Left colon (tissue), 2 donors: Measurements from ENCODE around the gene ZNF827. TPM values are rescaled to one million over a fixed set of nuclear protein-coding genes. Genes with fewer than 3 reads are reported as not detected.
A peak's percentile ranks its signal among the peaks of the same experiment; 100 is the strongest.

ENCODE experiments used
- ATAC-seq: fragments of 200-7000 bp; cut with Tn5 transposase; one replicate; pipeline ENCODE4 v1.9.1; 2020; ENCODE audit warnings: mild to moderate bottlenecking, moderate library complexity
- DNase-seq, 2 donors: peaks; one replicate each; pipeline ENCODE4 v3.0.0-alpha.2; 2020
- intact Hi-C, 2 donors: fragments of 100-400 bp; cut with DNase I in 1 of 2; cut with micrococcal nuclease in 1 of 2; formaldehyde crosslinking; loops; one replicate each; pipeline versions ENCODE4 v1.11.2 to v1.14.0; 2022; cut with DNase I, micrococcal nuclease
- total RNA-seq, 2 donors: library from RNA; stranded (reverse); fragmentation: NEBNext Ultra II Directional; extraction: Animal tissue kit (Norgen Biotek cat#: 25700); gene quantifications; one replicate each; pipeline ENCODE4 v1.2.1, GENCODE V29; 2021
- donor health status: DM: no; HTN: no; CAD: no.
- donor health status: DM: yes; HTN: yes; CAD: no.

Gene ZNF827
- total RNA-seq, 2 donors from 2014 or later = 21.0 to 29.4 TPM

DNA sequence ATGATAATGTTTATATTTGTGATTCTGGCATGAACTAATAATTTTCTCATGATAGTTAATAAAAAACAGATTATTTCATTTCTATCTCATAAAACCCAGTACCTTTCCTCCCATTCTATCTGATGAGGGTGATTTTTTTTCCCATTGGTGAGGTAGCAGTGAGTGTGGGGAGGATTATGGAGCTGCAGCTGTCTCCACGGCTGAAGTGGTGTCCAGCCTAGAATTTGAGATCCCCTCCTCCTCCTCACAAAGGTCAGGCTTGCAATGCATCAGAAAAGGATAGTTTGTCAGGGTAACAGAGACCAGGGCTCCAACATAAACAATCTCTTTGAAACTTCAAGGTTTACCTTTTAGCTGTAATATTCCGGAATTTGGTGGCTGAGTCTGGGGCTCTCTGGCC, 197.8 kb downstream of the ZNF827 start:
- intact Hi-C loops = no loop called here
- DNase-seq (no peak), ATAC-seq (no peak)

DNA sequence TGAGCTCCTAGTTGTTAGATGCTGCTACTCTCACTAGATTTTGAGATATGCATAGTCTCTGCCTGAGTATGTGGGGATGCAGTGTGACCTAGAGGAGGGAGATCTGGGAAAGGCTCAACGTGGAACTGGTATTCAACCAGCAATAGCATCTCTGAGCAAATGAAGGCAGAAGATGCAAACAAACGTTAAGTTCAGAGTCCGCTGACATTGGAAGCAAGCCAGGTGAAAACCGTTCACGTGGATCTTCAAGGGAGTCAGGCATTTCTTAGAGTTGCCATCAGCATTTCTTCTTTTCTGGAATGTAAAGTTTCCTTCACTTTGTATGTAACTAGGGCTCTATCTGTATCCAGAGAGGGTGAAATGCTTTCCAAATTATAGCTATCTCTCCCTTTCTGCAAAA, 198.8 kb downstream of the ZNF827 start:
- ATAC-seq (peak; percentile 79), DNase-seq (peak; percentile 55 to 75)
- intact Hi-C loops = no loop called here

DNA sequence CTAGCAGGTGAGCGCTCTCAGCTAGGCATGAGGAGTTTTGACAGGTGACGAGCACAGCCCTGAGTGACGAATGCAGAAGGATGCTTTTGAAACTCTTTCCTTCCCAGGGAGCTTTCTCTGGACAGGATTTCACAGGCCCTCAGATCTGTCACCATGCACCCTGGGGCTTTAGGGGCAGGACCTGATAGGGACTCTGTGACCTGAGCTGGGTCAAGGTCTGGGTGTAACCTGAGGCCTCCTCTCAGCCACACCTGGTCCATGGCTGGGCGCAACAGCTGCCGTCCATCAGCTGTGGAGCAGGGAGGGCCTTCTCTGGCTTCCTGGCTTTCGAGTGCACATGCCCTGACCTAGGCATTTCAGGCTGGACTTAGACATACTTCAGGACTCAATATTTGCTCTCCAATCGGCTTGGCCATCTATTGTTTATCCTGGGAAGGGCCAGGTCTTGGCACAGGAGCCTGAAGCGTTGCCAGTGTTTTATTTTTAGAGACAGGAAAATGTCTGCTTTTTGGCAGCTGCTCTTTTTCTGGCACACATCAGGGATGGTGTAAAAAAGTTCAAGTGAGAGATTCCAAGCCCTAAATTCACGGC, 202.3 kb downstream of the ZNF827 start:
- intact Hi-C loops = no loop called here
- ATAC-seq = peak; percentile 6
- peak; percentile 29 to 43 for DNase-seq

DNA sequence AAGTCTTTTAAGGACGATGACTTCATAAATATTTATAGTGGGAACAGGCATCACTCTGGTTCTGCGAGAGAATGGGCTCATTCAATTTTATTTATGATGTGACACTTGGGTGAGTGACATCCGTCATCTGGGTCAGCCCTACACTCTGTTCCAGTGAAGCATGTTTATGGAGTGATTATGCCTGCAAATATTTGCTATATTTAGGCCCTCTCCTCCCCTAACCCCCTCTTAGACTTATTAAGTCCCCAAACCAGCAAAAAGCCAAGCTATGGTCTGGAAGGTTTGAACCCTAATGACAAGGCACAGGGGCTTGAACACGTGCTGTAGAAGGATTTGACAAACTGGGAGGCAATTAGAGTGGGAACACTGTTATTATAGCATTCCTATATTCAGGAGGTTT, 202.8 kb downstream of the ZNF827 start:
- DNase-seq = no peak
- no peak for ATAC-seq
- intact Hi-C loops = no loop called here

DNA sequence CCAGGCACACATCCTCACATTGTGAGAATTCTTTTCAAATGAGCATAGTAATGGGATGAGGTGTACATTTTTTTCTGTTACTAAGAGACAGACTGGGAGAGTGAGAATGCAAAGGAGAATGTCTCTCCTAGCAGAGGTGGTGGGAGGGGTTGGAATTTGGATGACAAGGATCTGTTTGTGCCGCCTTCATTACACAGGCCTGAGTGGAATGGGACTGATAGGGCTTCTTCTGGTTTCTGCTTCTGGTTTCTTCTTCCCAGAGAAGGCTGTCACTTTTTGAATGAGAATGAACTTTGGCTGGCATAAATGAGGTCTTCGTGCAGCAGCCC, 203.3 kb downstream of the ZNF827 start:
- DNase-seq (no peak), ATAC-seq (no peak)
- intact Hi-C loops = no loop called here

DNA sequence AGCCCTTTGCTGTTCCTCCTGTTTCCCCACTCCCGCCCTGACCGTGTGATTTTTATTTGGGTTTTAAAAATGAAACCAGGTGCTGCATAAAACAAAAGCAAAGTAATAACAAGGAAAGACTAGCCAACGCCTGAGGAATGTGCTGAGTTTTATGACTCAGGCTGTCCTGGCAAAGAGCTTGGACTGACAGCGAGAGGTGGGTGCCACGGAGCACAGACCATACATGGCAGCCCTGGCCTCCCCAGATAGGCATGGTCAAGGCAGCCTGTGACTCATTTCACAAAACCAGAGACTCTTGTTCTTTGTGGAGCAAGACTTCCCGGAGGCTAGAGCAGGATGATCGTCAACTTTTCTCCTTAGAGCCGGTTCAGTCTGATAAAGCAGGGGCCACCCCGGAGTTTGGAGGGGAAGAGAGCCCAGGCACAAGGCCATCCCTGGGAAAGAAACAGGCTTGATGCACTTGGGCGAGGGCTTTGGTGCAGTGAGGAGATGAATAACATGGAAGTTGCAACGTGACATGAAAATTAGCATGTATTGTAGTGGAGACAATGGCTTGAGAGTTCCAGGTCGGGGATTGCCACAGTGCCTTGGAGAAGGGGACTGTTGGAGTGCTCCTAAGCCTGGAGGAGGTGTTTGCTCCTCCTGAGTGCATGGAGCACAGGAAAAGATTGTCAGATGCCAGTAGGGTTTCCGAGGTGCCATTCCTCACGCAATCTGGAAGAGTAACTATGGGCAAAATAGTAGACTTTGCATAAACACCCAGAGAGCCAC, 203.9 kb downstream of the ZNF827 start:
- intact Hi-C loops = no loop called here
- ATAC-seq = peak; percentile 42
- peak; percentile 41 to 80 for DNase-seq

DNA sequence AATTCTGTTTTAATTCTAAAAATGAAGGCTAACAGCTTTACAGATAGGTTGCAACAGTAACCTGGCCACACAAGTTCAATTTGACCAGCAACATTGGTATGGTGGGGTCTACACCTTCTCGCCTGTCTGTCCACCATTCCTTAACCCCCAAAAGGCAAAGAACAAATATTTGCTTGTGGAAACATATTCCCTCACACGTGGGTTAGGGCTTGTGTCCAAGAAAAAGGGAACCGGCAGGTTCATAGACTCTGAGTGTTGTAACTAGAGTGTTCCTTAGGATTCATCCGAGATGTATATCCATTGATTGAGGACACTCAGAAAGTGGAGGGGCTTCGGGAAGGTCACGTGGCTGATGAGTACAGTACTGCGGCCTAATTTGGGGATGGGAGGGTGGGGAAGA, 204.6 kb downstream of the ZNF827 start:
- ATAC-seq (no peak), DNase-seq (no peak)
- intact Hi-C loops = no loop called here

DNA sequence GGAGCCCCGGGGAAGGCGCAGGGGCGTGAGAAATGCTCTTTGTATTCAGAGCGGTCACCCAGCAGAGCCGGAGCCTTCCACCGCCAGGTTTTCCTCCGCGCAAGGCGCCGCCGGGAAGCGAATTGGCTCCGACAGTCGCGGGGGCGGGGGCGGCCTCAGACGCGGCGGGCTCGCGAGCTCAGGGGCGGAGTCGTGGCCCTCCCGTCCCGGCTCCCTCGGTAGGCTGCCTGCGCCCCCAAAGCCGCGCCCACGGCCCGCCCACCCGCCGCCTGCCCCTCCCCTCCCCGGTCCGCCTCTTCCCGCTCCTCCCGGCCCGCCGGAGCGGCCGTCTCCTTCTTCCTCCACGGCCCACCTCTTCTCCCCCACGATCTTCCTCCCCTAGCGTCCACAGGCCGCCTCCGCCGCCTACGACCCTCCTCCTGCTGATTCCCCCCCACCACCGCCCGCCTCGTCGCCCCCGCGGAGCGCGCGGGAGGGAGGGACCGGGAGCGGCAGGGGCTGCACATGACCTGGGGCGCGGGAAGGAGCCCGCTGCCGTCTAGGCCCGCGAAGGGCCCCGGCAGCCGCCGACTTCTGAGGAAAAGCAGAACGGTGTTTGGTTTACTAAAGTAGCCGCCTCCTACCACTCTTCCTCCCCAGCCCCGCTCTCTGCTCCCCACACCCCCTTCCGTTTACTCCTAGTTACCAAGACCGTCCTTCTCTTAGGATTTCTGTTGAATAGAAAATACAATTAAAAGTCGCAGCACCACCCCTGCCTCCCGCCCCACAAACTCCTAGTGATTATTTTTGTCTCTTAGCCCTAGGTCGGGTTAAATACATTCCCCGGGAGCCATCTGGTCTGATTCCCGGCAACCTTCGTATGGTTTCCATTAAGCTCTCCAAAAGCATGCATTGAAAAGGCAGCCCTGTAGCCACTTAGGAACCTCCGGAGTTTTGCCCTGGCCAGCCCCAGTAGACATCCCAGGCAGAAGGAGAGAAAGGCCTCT, 205.4 kb downstream of the ZNF827 start:
- ATAC-seq = peak; percentile 88
- intact Hi-C loops = no loop called here
- DNase-seq = peak; percentile 94 to 96

DNA sequence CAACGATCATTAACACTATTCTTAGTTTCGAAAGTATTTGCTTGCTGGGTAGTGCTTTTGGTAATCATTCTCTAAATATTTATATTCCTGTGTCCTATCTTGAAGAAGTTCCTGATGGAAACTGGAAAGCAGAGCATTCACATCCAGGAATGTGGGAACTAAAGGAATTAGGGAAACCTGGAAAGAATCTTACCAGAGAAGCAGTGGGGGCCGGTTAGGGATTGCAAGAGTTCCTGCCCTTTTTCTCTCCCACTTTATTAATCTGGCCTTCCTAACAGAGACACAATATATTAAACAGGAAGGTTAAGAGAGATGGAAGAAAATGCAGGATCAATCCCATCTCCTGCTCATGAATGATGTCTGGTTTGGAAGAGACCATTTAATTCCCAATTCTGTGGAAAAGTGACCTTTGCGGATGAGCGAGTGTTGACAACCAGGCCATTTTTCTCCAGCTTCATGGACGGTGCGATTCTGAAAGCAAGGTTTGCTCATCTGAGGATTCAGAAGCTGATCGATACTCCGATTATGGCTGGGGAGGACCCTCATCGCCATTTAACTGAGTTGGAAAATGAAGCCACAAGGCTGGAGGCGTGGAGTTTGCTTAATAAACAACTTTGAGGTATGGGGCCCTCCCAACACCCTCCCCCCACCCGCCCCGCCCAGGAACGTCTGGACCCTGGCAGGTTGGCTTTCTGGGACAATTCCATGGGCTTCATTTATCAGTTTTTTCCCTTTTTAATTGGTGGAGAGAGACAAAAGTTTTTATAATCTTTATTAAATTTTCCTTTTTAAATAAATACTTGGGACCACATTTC, 206.4 kb downstream of the ZNF827 start:
- ATAC-seq (no peak), DNase-seq (peak; percentile 20 to 33)
- intact Hi-C loops = no loop called here

DNA sequence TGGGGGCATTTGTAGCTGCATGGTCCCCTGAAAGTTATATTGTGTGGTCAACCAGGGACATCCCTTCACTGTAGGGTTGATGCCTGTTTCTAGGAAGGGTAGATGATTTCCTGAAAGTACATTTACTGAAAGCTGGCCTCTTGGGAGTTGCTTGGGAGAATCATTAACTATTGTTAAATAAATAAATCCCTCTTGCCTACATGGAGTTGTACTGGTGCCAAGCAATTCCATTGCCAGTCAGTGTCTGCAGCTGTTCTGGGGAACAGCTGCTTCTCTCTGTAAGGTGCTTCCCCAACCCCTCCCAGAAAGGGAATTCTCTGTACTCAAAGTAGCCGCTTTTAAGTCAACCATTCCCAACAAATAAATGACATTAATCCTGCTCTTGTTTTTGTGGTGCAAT, 207.6 kb downstream of the ZNF827 start:
- intact Hi-C loops = no loop called here
- ATAC-seq (peak; percentile 58), DNase-seq (peak; percentile 62 to 79)

DNA sequence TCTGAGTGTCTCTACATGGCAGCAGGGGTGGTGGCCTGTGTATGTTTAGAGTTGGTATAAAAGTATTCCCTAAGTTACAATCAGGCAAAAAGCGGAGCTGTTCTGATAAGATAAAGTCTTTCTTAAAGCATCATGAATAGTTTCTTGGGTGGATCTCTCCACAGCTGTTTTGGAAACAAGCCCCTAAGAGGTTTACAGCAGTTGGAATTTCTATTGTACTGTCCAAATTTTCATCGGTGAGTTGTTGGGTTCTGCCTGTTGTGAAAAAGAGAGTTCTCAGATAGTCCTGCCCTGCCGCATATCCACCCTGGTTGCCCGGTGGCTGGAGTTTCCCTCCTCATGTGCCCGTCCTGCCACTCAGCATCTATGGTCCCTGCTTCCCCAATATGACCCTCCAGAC, 208.6 kb downstream of the ZNF827 start:
- no peak for DNase-seq
- intact Hi-C loops = no loop called here
- no peak for ATAC-seq

DNA sequence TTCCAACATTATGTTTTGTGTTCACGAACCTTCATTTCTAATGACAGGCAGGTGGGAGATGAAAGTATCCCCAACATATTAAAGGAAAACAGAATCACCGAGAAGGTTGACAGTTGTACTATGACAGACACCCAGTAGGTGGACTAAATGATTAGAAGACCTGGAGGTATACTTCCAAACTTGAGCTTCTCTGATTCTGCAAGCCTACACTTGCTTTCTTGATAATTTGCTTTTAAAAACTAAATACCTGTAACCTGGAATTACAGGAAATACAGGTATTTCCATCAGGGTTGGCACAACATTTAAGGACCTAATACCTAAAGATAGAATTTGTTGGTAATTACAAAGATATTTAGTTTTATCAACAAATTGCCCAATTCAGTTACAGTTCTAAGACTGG, 215.3 kb downstream of the ZNF827 start:
- ATAC-seq = no peak

DNA sequence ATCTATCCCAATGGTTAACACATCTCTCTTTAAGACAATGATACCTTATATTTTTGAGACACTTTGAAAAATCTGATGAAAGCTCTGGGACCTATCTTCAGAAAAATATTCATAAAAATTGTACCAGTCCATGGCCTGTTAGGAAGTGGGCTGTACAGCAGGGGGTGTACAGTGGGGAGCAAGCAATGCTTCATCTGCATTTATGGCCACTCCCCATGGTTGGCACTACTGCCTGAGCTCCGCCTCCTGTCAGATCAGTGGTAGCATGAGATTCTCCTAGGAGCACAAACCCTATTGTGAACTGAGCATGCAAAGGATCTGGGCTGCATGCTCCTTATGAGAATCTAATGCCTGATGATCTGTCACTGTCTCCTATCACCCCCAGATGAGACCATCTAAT, 216.1 kb downstream of the ZNF827 start:
- ATAC-seq (no peak), DNase-seq (no peak)
- intact Hi-C loops = no loop called here

More for the DNA sequence above, 215.3 kb downstream of the ZNF827 start:
- DNase-seq = no peak
- intact Hi-C loops = no loop called here

DNA sequence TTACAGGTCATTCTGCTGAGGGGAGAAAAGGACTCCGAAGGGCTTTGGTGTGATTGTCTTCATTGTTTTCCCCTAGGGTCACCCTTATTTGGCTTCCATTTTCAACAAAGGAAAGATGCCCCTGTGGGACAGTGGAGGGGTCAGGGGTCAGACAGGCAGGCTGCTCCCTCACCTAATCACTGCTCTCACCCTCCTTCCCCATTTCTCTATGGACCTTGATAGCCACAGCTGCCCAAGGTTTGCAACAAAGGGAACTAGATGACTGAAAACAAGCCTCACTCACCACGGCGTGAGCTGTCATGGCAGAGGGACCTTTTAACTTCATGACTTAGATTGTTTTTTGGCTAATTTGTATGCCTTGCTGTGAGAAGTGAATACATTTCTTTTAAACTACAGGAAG, 218.0 kb downstream of the ZNF827 start:
- DNase-seq (no peak), ATAC-seq (no peak)
- intact Hi-C loops = no loop called here

DNA sequence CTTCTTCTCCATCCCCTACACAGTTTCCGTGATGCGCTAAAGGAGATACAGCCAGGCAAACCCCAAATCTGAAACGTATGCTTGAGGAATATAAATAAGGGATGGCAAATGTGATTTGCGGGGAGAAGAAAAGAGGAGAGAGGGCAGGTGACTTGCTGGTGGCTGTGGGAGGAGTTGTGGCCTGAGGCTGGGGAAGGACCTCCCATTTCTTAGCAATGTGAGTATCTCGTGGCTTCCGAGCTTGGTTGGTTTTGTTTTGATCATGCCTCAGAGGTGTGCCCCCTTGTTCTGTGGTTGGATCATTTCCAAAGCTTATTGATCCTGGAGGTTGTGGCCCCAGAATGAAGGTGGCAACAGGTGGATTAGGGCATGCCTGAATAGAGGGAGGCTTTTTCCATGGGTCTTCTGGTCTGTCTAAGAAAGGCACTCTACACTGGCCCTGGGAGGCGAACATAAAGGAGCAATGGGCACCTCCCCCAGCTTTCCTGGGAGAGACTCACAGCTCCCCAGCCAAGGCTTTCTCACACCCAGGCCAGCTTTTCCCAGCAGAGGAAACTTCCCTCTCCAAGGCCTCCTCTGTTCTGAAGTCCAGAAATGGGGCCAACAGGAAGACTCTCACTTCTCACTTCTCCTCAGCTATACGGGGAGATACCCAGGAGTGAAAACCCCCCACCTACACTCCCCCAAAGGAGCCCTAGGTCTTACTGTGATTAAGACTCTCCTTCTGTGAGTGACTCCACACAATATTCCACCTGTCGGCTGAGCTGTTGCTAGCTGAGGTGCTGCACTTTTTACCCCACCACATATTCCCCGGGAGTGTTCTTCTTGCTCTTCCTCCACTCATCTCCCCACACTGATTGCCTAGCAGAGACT, 218.6 kb downstream of the ZNF827 start:
- no peak for DNase-seq
- intact Hi-C loops = no loop called here
- no peak for ATAC-seq

DNA sequence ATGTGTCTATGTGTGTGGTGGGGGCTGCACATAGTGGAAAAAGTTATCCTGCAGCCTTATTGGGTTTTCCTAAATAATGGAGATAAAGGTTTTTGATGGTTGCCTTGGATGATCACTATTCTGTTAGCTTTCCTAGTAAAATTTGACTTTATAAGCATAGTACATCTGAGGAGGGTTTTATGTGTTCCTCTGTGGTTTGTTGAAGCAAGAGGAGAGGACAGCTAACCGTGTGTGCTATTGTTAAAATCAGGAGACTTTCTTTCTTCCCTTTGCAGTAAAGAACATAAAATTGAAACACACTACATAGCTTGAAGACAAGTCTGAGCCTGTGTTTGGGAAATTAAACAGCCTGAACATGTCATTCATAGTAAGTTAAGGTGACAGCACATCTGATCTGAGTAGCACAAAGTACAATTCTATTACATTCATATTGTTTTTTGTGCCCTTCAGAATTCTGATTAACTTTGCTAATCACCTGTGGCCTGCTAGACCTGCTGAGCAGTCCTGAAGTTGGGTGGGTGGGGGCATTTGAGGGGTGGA, 221.9 kb downstream of the ZNF827 start:
- ATAC-seq = no peak
- DNase-seq = no peak
- intact Hi-C loops = no loop called here

DNA sequence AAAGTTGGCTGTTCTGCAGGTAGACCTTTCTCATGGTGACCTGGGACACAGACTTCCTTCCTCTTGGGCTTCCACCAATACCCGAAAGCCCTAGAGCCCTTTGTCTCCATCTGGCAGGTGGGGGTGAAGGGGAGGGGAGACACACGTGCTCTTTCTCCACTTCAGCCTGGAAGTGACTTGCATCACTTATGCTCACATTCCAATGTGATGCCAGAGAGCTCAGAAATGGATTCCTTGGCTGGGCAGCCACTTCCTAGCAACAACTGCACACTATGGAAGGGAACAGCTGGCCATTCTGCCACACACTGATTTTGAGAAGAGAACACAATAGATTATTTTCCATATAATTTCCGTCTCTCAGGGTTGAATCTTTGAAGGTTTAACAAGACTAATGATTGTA, 222.4 kb downstream of the ZNF827 start:
- intact Hi-C loops = no loop called here
- no peak for DNase-seq
- no peak for ATAC-seq

DNA sequence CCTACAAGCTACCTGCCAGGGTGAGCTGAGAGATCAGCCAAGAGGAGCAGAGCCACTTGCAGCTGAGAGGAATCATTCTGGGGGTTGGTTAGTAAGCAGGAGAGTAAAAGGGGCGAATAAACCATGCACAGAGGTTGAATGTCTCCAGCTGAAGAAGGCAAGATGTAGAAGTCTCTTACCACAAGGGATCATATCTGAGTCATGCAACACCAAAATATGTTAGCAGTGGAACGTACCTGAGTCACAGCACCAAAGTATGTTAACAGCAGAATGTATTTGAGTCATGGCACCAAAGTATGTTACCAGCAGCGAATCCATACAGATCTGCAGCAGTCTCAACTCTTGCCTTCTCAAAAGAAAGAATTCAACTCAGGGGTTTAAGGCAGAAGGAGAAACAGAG, 228.8 kb downstream of the ZNF827 start:
- DNase-seq (no peak), ATAC-seq (no peak)
- intact Hi-C loops = no loop called here
